K562 (cell line): ENCODE data around the gene P2RX3. TPM values are rescaled to one million over a fixed set of nuclear protein-coding genes. Genes with fewer than 3 reads are reported as not detected.

Experiments
- CBFA2T3 ChIP-seq: fragments of 450-650 bp; IDR thresholded peaks from 2 replicates; pipeline ENCODE4 v1.6.1; 2017
- CBX8 ChIP-seq: fragments of 200-600 bp; sonication (generic); IDR thresholded peaks from 2 replicates; pipeline ENCODE4 v1.6.1; 2012; ENCODE audit warnings: borderline replicate concordance, mixed run types, low read depth, mild to moderate bottlenecking, moderate library complexity, mixed read lengths, low read length, control low read depth, inconsistent platforms; ENCODE audit not compliant: poor library complexity, severe bottlenecking; ENCODE audit errors: extremely low read depth
- DACH1 ChIP-seq: fragments of 450-650 bp; IDR thresholded peaks from 2 replicates; pipeline ENCODE4 v1.6.1; 2018; ENCODE audit not compliant: partially characterized antibody
- ETV5 ChIP-seq: sonication (generic); formaldehyde crosslinking; IDR thresholded peaks from 2 replicates; pipeline ENCODE4 v1.4.0; 2020; ENCODE audit warnings: low read depth, mild to moderate bottlenecking, missing genetic modification reagents
- ETV6 ChIP-seq, 3 experiments: fragments of 150-350 bp in 1 of 3; sonication (generic) in 1 of 3; formaldehyde crosslinking in 1 of 3; IDR thresholded peaks; 2 replicates each; pipeline versions ENCODE4 v1.6.1 to v1.8.0; 2014 to 2022; ENCODE audit warnings: borderline replicate concordance in 2 of 3, low read depth in 2 of 3, antibody characterized with exemption in 1 of 3, low read length in 1 of 3, mild to moderate bottlenecking in 1 of 3, missing genetic modification reagents in 1 of 3
- JUND ChIP-seq, 2 experiments: IDR thresholded peaks; 2 replicates in 1 of 2; 3 replicates in 1 of 2; pipeline ENCODE4 v1.6.1; 2011; ENCODE audit warnings: borderline replicate concordance in 2 of 2, low read depth in 2 of 2, low read length in 2 of 2, improper control_type of control experiment in 1 of 2, missing biosample characterization in 1 of 2, missing genetic modification characterization in 1 of 2, missing genetic modification reagents in 1 of 2
- KAT8 ChIP-seq: fragments of 450-650 bp; IDR thresholded peaks from 2 replicates; pipeline ENCODE4 v1.6.1; 2016; ENCODE audit warnings: low read depth, mild to moderate bottlenecking
- MED1 ChIP-seq: sonication (generic); formaldehyde crosslinking; IDR thresholded peaks from 2 replicates; pipeline ENCODE4 v1.8.1; 2023; ENCODE audit warnings: missing genetic modification reagents, borderline replicate concordance
- NBN ChIP-seq: fragments of 450-650 bp; IDR thresholded peaks from 2 replicates; pipeline ENCODE4 v1.6.1; 2016; ENCODE audit warnings: low read depth, mild to moderate bottlenecking
- SRF ChIP-seq, 2 experiments: fragments of 250-450, 450-650 bp in 1 of 2; sonication (Bioruptor Pico) in 1 of 2; sonication (generic) in 1 of 2; formaldehyde crosslinking; IDR thresholded peaks; 2 replicates each; pipeline versions ENCODE4 v1.5.0 to v1.5.1; 2020 to 2022; ENCODE audit warnings: mild to moderate bottlenecking in 1 of 2, missing genetic modification reagents in 1 of 2
- TCF7 ChIP-seq: sonication (generic); IDR thresholded peaks from 2 replicates; pipeline ENCODE4 v1.6.1; 2016; ENCODE audit warnings: antibody characterized with exemption, borderline replicate concordance
- TRIM28 ChIP-seq: fragments of 450-650 bp; IDR thresholded peaks from 2 replicates; pipeline ENCODE4 v1.6.1; 2017
- U2AF1 ChIP-seq: fragments of 200-400 bp; formaldehyde crosslinking; optimal IDR thresholded peaks from 2 replicates; pipeline ENCODE3; 2017; ENCODE audit warnings: mild to moderate bottlenecking, low read depth, low read length, moderate library complexity
- ZNF263 ChIP-seq: sonication (generic); formaldehyde crosslinking; IDR thresholded peaks from 2 replicates; pipeline ENCODE4 v1.8.0; 2022; ENCODE audit warnings: mild to moderate bottlenecking, missing genetic modification reagents, borderline replicate concordance
- ZNF583 ChIP-seq: fragments of 250-450 bp; sonication (Bioruptor Pico); IDR thresholded peaks from 2 replicates; pipeline ENCODE4 v1.4.0; 2020
- polyA plus RNA-seq, 8 experiments: library from polyadenylated mRNA; depleted of rRNA in 4 of 8; stranded (reverse) in 5 of 8; unstranded in 3 of 8; fragments of >200 nt; fragmentation: Nextera tagmentation in 2 of 8; fragmentation: Illumina TruSeq in 1 of 8; extraction: Ambion mirVana in 2 of 8; extraction: Trizol in 1 of 8; gene quantifications; 2 replicates each; pipeline versions ENCODE4 v1.2.1 to v1.2.3, GENCODE V29; 2011 to 2014; ENCODE audit warnings: inconsistent platforms in 1 of 8, missing spikeins in 1 of 8
- total RNA-seq, 7 experiments: library from RNA; depleted of rRNA in 6 of 7; stranded (reverse); fragments of >200 nt in 6 of 7; fragmentation: Illumina TruSeq in 2 of 7; extraction: Trizol in 2 of 7; gene quantifications; 2 replicates each; pipeline versions ENCODE4 v1.2.1 to v1.2.3, GENCODE V29; 2011 to 2021; ENCODE audit warnings: low replicate concordance in 1 of 7
- TF ChIP-seq, protein P1 (sequence below): IDR thresholded peaks from 2 replicates; pipeline ENCODE4 v1.6.1; 2016; ENCODE audit warnings: missing genetic modification characterization, missing compliant biosample characterization
- TF ChIP-seq, protein P2 (sequence below): sonication (generic); IDR thresholded peaks from 2 replicates; pipeline ENCODE4 v1.6.1; 2016
- TF ChIP-seq, protein P3 (sequence below): fragments of 450-650 bp; formaldehyde crosslinking; IDR thresholded peaks from 2 replicates; pipeline ENCODE4 v1.4.0; 2020; ENCODE audit warnings: mild to moderate bottlenecking, mixed read lengths
- TF ChIP-seq, protein P4 (sequence below): fragments of 250-450 bp; sonication (Bioruptor Pico); IDR thresholded peaks from 2 replicates; pipeline ENCODE4 v1.8.0; 2021; ENCODE audit warnings: moderate library complexity, mild to moderate bottlenecking, inconsistent platforms
- TF ChIP-seq, protein P5 (sequence below): sonication (generic); formaldehyde crosslinking; IDR thresholded peaks from 2 replicates; pipeline ENCODE4 v1.8.1; 2023; ENCODE audit warnings: mild to moderate bottlenecking, missing genetic modification reagents

P2RX3 gene
- total and polyA plus RNA-seq, 9 of the 15 experiments (the other 6 are each of a cell fraction or from before 2014, with no cell fraction given) = not detected

DNA sequence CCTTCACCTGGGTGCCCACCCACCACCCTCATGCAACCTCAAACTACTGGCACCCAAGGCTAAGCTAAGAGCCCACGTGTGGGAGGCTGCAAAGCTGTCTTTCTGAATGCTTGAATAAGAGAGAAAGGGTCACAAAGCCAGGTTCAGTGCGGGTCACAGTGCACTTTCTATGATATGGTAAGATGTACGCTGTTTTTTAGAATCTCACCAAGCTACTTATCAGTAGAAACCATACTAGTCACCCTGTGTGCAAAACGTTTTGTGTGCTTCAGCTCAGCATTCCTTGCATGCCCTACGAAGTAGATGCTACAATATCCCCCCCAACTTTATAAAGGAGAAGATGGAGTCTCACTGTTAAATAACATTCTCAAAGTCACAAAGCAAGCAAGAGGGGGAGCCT, 14.9 kb downstream of the P2RX3 start (continued):
- TF ChIP-seq, protein P1, sequence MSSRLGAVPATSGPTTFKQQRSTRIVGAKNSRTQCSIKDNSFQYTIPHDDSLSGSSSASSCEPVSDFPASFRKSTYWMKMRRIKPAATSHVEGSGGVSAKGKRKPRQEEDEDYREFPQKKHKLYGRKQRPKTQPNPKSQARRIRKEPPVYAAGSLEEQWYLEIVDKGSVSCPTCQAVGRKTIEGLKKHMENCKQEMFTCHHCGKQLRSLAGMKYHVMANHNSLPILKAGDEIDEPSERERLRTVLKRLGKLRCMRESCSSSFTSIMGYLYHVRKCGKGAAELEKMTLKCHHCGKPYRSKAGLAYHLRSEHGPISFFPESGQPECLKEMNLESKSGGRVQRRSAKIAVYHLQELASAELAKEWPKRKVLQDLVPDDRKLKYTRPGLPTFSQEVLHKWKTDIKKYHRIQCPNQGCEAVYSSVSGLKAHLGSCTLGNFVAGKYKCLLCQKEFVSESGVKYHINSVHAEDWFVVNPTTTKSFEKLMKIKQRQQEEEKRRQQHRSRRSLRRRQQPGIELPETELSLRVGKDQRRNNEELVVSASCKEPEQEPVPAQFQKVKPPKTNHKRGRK (tag) = no peak
- TF ChIP-seq U2AF1 (no peak), DACH1 (no peak), SRF (CRISPR knock-in tag; IDR thresholded peaks at IDR 0.05) (no peak), CBFA2T3 (peak; percentile 55; the same call in 1 of the 2 replicates), ETV6 (IDR thresholded peaks at IDR 0.05; ENCODE audit: borderline replicate concordance in 1 of 2, low read depth in 2 of 2, low read length in 1 of 2) (no peak), ETV6 (CRISPR knock-in tag; IDR thresholded peaks at IDR 0.05; ENCODE audit: borderline replicate concordance) (no peak), TCF7 (no peak), CBX8 (no peak), JUND (IDR thresholded peaks at IDR 0.05; ENCODE audit: borderline replicate concordance, low read depth, low read length) (no peak), JUND (tag; IDR thresholded peaks at IDR 0.05; ENCODE audit: borderline replicate concordance, low read depth, low read length) (no peak), KAT8 (no peak), TRIM28 (no peak), NBN (no peak), ZNF583 (CRISPR knock-in tag) (no peak), ZNF263 (CRISPR knock-in tag) (no peak), MED1 (CRISPR knock-in tag) (no peak), ETV5 (no peak)
- TF ChIP-seq, protein P2, sequence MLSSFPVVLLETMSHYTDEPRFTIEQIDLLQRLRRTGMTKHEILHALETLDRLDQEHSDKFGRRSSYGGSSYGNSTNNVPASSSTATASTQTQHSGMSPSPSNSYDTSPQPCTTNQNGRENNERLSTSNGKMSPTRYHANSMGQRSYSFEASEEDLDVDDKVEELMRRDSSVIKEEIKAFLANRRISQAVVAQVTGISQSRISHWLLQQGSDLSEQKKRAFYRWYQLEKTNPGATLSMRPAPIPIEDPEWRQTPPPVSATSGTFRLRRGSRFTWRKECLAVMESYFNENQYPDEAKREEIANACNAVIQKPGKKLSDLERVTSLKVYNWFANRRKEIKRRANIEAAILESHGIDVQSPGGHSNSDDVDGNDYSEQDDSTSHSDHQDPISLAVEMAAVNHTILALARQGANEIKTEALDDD = 0 out of 2 replicates have a peak, but pooled peaks have one; percentile 24
- TF ChIP-seq, protein P3, sequence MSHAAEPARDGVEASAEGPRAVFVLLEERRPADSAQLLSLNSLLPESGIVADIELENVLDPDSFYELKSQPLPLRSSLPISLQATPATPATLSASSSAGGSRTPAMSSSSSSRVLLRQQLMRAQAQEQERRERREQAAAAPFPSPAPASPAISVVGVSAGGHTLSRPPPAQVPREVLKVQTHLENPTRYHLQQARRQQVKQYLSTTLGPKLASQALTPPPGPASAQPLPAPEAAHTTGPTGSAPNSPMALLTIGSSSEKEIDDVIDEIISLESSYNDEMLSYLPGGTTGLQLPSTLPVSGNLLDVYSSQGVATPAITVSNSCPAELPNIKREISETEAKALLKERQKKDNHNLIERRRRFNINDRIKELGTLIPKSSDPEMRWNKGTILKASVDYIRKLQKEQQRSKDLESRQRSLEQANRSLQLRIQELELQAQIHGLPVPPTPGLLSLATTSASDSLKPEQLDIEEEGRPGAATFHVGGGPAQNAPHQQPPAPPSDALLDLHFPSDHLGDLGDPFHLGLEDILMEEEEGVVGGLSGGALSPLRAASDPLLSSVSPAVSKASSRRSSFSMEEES = no peak
- TF ChIP-seq, protein P4, sequence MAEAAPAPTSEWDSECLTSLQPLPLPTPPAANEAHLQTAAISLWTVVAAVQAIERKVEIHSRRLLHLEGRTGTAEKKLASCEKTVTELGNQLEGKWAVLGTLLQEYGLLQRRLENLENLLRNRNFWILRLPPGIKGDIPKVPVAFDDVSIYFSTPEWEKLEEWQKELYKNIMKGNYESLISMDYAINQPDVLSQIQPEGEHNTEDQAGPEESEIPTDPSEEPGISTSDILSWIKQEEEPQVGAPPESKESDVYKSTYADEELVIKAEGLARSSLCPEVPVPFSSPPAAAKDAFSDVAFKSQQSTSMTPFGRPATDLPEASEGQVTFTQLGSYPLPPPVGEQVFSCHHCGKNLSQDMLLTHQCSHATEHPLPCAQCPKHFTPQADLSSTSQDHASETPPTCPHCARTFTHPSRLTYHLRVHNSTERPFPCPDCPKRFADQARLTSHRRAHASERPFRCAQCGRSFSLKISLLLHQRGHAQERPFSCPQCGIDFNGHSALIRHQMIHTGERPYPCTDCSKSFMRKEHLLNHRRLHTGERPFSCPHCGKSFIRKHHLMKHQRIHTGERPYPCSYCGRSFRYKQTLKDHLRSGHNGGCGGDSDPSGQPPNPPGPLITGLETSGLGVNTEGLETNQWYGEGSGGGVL (CRISPR knock-in tag) = no peak
- TF ChIP-seq, protein P5, sequence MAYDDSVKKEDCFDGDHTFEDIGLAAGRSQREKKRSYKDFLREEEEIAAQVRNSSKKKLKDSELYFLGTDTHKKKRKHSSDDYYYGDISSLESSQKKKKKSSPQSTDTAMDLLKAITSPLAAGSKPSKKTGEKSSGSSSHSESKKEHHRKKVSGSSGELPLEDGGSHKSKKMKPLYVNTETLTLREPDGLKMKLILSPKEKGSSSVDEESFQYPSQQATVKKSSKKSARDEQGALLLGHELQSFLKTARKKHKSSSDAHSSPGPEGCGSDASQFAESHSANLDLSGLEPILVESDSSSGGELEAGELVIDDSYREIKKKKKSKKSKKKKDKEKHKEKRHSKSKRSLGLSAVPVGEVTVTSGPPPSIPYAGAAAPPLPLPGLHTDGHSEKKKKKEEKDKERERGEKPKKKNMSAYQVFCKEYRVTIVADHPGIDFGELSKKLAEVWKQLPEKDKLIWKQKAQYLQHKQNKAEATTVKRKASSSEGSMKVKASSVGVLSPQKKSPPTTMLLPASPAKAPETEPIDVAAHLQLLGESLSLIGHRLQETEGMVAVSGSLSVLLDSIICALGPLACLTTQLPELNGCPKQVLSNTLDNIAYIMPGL (CRISPR knock-in tag) = no peak
